ENCODE data around the gene CST9.

GRCh38 chr20:23602699-23603098 is 3.0 kb downstream of the CST9 start:
- TF ChIP-seq CTCF (IDR thresholded peaks at IDR 0.05) = no peak
- no peak for TF ChIP-seq POLR2AphosphoS5 (IDR thresholded peaks at IDR 0.05)
